OCI-LY7 (cell line): ENCODE measurements around the gene UVRAG. TPM values are rescaled to one million over a fixed set of nuclear protein-coding genes. Genes with fewer than 3 reads are reported as not detected.
A peak's percentile ranks its signal among the peaks of the same experiment; 100 is the strongest.

ENCODE experiments used
- BruUV-seq: library from RNA; stranded (reverse); fragments of 400-500 nt; replicated peaks from 2 replicates; lab custom pipeline; 2021; lab: Mats Ljungman, UMichigan
- CTCF ChIA-PET: fragments of 300-600 bp; sonication (Branson Sonifier 250); formaldehyde crosslinking; loops from one replicate; lab custom pipeline; 2022; ENCODE audit warnings: antibody characterized with exemption; ENCODE audit not compliant: unreplicated experiment; lab: Charles Lee
- POLR2A ChIA-PET: fragments of 300-600 bp; sonication (Branson Sonifier 250); formaldehyde crosslinking; loops from one replicate; lab custom pipeline; 2022; ENCODE audit warnings: antibody characterized with exemption; lab: Charles Lee
- DNase-seq: peaks from one replicate; pipeline ENCODE4 v3.0.0-alpha.2; 2015; ENCODE audit warnings: low spot score
- H2AFZ ChIP-seq: fragments of 200-600 bp; sonication (generic), shearing (Covaris generic); 2 replicates; pipeline ENCODE4 v1.6.1; 2014; ENCODE audit warnings: mild to moderate bottlenecking, antibody characterized with exemption, low read length, moderate library complexity
- H3K27ac ChIP-seq: fragments of 200-600 bp; sonication (generic); 2 replicates; pipeline ENCODE4 v1.5.1; 2014; ENCODE audit warnings: mixed run types, low read depth, mild to moderate bottlenecking, moderate library complexity, low read length, inconsistent platforms; ENCODE audit not compliant: poor library complexity, severe bottlenecking
- H3K36me3 ChIP-seq: fragments of 200-600 bp; sonication (generic); 2 replicates; pipeline ENCODE4 v1.6.1; 2014; ENCODE audit warnings: mild to moderate bottlenecking, antibody characterized with exemption, low read length, moderate library complexity, mixed read lengths; ENCODE audit not compliant: insufficient read depth
- H3K4me1 ChIP-seq: fragments of 200-600 bp; sonication (generic); 2 replicates; pipeline ENCODE4 v1.5.1; 2014; ENCODE audit warnings: mild to moderate bottlenecking, low read length; ENCODE audit not compliant: insufficient read depth, poor library complexity, severe bottlenecking
- H3K4me2 ChIP-seq: fragments of 200-600 bp; sonication (generic); 2 replicates; pipeline ENCODE4 v1.6.1; 2014; ENCODE audit warnings: mild to moderate bottlenecking, low read length
- H3K4me3 ChIP-seq: fragments of 200-600 bp; sonication (generic); 2 replicates; pipeline ENCODE4 v1.5.1; 2014; ENCODE audit warnings: mild to moderate bottlenecking, low read depth, low read length; ENCODE audit not compliant: poor library complexity, severe bottlenecking
- H3K79me2 ChIP-seq: fragments of 200-600 bp; sonication (generic); 2 replicates; pipeline ENCODE4 v1.6.1; 2016; ENCODE audit warnings: low read depth, mild to moderate bottlenecking, low read length, moderate library complexity, mixed read lengths; ENCODE audit not compliant: insufficient read depth
- H3K9me2 ChIP-seq: fragments of 200-600 bp; sonication (generic); 2 replicates; pipeline ENCODE4 v1.6.1; 2016; ENCODE audit warnings: mild to moderate bottlenecking, low read length, mixed read lengths; ENCODE audit not compliant: insufficient read depth
- H3K9me3 ChIP-seq: fragments of 200-600 bp; sonication (generic); 2 replicates; pipeline ENCODE4 v1.6.1; 2014; ENCODE audit warnings: mild to moderate bottlenecking, mixed run types, low read length, mixed read lengths
- H4K20me1 ChIP-seq: fragments of 200-600 bp; sonication (generic); 2 replicates; pipeline ENCODE4 v1.6.1; 2014; ENCODE audit warnings: mild to moderate bottlenecking, antibody characterized with exemption, low read length, moderate library complexity, mixed read lengths; ENCODE audit not compliant: insufficient read depth
- EZH2phosphoT487 ChIP-seq: fragments of 200-600 bp; sonication (generic); IDR thresholded peaks from 2 replicates; pipeline ENCODE4 v1.6.1; 2018; ENCODE audit warnings: low read depth, borderline replicate concordance, mild to moderate bottlenecking, mixed run types, antibody characterized with exemption, low read length, moderate library complexity, mixed read lengths
- intact Hi-C: fragments of 100-400 bp; cut with micrococcal nuclease; formaldehyde crosslinking; loops from one replicate; pipeline ENCODE4 v1.10.0; 2022; ENCODE audit not compliant: unreplicated experiment
- total RNA-seq, 2 experiments: library from RNA; depleted of rRNA in 1 of 2; stranded (reverse); fragments of >200 nt in 1 of 2; shearing (Covaris generic) in 1 of 2; gene quantifications; 2 replicates each; pipeline ENCODE4 v1.2.3, GENCODE V29; 2014 to 2022
- TF ChIP-seq, protein P1 (sequence below): fragments of 200-600 bp; sonication (generic); conservative IDR thresholded peaks from 2 replicates; pipeline ENCODE4 v1.5.1; 2014; ENCODE audit warnings: mild to moderate bottlenecking, antibody characterized with exemption, low read length, moderate library complexity, mixed read lengths

UVRAG gene
- total RNA-seq, 2 experiments from 2014 or later: 43.7 to 73.3 TPM

GRCh38 chr11:75823415-75823814, 8.4 kb downstream of the UVRAG start:
- Histone ChIP-seq H3K4me2 (peak overlapping the region; percentile 75), H3K27ac (peak overlapping the region; percentile 99), H3K79me2 (peaks cover 93% of the 10 kb centered on the region), H3K9me2 (no peaks in the 10 kb centered on the region), H3K4me3 (peak overlapping the region; percentile 64), H2AFZ (no peak overlapping the region), H3K4me1 (peaks cover 82% of the 10 kb centered on the region), H4K20me1 (no peaks in the 10 kb centered on the region), H3K9me3 (peaks cover 15% of the 10 kb centered on the region; the same call in 1 of the 2 replicates), H3K36me3 (peaks cover 65% of the 10 kb centered on the region)
- no TSS peak for BruUV-seq
- no peak for TF ChIP-seq EZH2phosphoT487
- TF ChIP-seq, protein P1, sequence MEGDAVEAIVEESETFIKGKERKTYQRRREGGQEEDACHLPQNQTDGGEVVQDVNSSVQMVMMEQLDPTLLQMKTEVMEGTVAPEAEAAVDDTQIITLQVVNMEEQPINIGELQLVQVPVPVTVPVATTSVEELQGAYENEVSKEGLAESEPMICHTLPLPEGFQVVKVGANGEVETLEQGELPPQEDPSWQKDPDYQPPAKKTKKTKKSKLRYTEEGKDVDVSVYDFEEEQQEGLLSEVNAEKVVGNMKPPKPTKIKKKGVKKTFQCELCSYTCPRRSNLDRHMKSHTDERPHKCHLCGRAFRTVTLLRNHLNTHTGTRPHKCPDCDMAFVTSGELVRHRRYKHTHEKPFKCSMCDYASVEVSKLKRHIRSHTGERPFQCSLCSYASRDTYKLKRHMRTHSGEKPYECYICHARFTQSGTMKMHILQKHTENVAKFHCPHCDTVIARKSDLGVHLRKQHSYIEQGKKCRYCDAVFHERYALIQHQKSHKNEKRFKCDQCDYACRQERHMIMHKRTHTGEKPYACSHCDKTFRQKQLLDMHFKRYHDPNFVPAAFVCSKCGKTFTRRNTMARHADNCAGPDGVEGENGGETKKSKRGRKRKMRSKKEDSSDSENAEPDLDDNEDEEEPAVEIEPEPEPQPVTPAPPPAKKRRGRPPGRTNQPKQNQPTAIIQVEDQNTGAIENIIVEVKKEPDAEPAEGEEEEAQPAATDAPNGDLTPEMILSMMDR: no peak
- intact Hi-C loops: no loop called here
- ChIA-PET CTCF (no interaction called here), POLR2A (interaction anchor here (1.9 to 5.4 kb wide), 4 partner anchors 8 to 13 kb away, joined by 10 to 19 read pairs (median 18); partner anchors contain the start of gene UVRAG)
- peak; percentile 62 for DNase-seq

GRCh38 chr11:75823946-75824345, 8.9 kb downstream of the UVRAG start:
- TSS peak; percentile 7 for BruUV-seq

More at GRCh38 chr11:75823946-75824345, 8.9 kb downstream of the UVRAG start:
- DNase-seq: no peak
- Histone ChIP-seq H3K4me1 (peaks cover 77% of the 10 kb centered on the region), H2AFZ (no peak overlapping the region), H3K9me2 (no peaks in the 10 kb centered on the region), H4K20me1 (no peaks in the 10 kb centered on the region), H3K79me2 (peaks cover 93% of the 10 kb centered on the region), H3K36me3 (peaks cover 67% of the 10 kb centered on the region), H3K9me3 (peaks cover 15% of the 10 kb centered on the region; the same call in 1 of the 2 replicates), H3K27ac (peak overlapping the region; percentile 99), H3K4me3 (peak overlapping the region; percentile 64), H3K4me2 (peak overlapping the region; percentile 75)
- POLR2A ChIA-PET: interaction anchor here (0.7 to 5.4 kb wide), 10 partner anchors 8 to 301 kb away, joined by 3 to 19 read pairs (median 5); partner anchors contain the start of gene UVRAG
- no peak for TF ChIP-seq EZH2phosphoT487
- TF ChIP-seq, protein P1: no peak
- CTCF ChIA-PET: no interaction called here
- intact Hi-C loops: no loop called here
